GM06990 (cell line): ENCODE measurements around the gene STYK1.

Experiments used
- DNase-seq: peaks from one replicate; pipeline ENCODE4 v3.0.0-alpha.2; 2011; ENCODE audit not compliant: insufficient read length; ENCODE audit errors: extremely low read depth
- H3K27me3 ChIP-seq: replicated peaks from 2 replicates; pipeline ENCODE4 v1.6.0; 2011; ENCODE audit warnings: low read length; ENCODE audit not compliant: control insufficient read depth, insufficient read depth
- H3K36me3 ChIP-seq: 2 replicates; pipeline ENCODE4 v1.5.1; 2011; ENCODE audit warnings: low read length; ENCODE audit not compliant: control insufficient read depth, insufficient read depth
- H3K4me3 ChIP-seq: replicated peaks from 2 replicates; pipeline ENCODE4 v1.5.1; 2011; ENCODE audit warnings: low read depth, mild to moderate bottlenecking, control low read depth, low read length
- TF ChIP-seq, protein P1 (sequence below): IDR thresholded peaks from 2 replicates; pipeline ENCODE4 v1.5.1; 2011; ENCODE audit warnings: low read length, control low read depth, mild to moderate bottlenecking, inconsistent platforms; ENCODE audit not compliant: insufficient read depth, poor library complexity, severe bottlenecking

Gene STYK1

GRCh38 chr12:10638728-10639127 lies 35.1 kb downstream of the STYK1 start:
- Histone ChIP-seq H3K4me3 (no peak overlapping the region), H3K36me3 (no peaks in the 10 kb centered on the region), H3K27me3 (no peaks in the 10 kb centered on the region; the same call in 1 of the 2 replicates)
- DNase-seq: no peak
- TF ChIP-seq, protein P1, sequence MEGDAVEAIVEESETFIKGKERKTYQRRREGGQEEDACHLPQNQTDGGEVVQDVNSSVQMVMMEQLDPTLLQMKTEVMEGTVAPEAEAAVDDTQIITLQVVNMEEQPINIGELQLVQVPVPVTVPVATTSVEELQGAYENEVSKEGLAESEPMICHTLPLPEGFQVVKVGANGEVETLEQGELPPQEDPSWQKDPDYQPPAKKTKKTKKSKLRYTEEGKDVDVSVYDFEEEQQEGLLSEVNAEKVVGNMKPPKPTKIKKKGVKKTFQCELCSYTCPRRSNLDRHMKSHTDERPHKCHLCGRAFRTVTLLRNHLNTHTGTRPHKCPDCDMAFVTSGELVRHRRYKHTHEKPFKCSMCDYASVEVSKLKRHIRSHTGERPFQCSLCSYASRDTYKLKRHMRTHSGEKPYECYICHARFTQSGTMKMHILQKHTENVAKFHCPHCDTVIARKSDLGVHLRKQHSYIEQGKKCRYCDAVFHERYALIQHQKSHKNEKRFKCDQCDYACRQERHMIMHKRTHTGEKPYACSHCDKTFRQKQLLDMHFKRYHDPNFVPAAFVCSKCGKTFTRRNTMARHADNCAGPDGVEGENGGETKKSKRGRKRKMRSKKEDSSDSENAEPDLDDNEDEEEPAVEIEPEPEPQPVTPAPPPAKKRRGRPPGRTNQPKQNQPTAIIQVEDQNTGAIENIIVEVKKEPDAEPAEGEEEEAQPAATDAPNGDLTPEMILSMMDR: no peak

GRCh38 chr12:10636611-10637010 lies 37.2 kb downstream of the STYK1 start:
- Histone ChIP-seq H3K36me3 (no peaks in the 10 kb centered on the region), H3K27me3 (no peaks in the 10 kb centered on the region; the same call in 1 of the 2 replicates), H3K4me3 (no peak overlapping the region)
- DNase-seq: no peak
- TF ChIP-seq, protein P1: no peak

DNA sequence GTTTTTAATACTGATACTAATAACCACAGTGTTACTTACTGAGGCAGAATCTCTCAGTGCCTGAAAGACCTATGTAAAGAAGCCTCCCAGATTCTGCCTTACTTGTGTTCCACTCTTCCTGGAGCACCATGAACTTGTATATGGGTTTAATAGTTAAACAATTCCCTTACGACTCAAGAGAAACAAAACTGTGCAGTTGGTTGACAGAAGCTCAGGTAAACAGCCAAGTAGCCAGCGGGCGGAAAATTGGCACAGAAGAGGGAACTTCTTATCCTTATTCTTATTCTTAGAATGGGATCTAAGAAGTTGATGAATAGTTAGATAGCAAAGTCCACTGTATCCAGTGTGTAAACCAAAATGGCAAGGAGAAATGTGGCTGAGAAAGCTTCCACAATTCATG lies 37.7 kb downstream of the STYK1 start:
- no peaks in the 10 kb centered on the region for H3K36me3 ChIP-seq
- TF ChIP-seq, protein P1: no peak
- no peak for DNase-seq
- H3K27me3 ChIP-seq: no peaks in the 10 kb centered on the region; the same call in 1 of the 2 replicates
- H3K4me3 ChIP-seq: no peak overlapping the region

GRCh38 chr12:10635306-10635705 lies 38.5 kb downstream of the STYK1 start:
- TF ChIP-seq, protein P1: no peak
- Histone ChIP-seq H3K36me3 (no peaks in the 10 kb centered on the region), H3K27me3 (no peaks in the 10 kb centered on the region; the same call in 1 of the 2 replicates), H3K4me3 (no peak overlapping the region)
- DNase-seq: no peak

DNA sequence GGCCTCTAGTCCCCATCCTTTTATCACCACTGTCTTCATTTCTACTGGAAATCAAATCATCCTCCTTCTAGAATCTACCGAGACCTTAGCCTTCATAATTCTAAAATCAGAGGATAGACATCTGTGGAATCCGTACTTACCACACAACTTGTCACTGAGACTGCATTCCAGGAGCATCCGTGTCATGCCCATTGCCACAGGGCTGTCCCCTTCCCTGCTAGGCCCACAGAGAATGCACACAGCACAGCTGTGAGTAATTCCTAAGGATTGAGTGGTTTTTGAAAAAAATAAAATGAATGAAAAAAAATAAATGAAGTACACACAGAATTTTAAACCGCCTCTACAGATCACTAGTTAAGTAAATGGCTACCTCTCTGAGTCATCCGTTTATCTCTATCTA lies 39.4 kb downstream of the STYK1 start:
- no peak for DNase-seq
- no peaks in the 10 kb centered on the region for H3K36me3 ChIP-seq
- H3K4me3 ChIP-seq: no peak overlapping the region
- no peaks in the 10 kb centered on the region; the same call in 1 of the 2 replicates for H3K27me3 ChIP-seq
- TF ChIP-seq, protein P1: no peak

DNA sequence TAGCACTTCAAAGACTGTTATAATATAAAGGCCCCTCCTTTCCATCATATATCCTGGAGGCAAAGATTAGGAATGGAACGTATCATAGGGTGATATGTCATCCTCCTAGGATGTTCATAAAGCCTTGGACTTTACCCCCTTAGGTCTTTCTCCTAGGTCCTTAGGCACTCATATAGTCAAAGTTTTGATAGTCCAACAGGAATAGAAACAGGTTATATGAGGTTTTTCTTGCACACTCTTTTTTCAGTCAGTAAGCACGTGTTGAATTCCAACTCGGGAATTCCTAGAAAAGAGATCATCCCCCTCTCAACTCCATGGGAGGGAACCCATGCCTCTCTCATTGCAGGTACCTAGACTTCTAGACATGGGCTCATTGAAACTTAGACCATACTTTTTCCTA lies 40.3 kb downstream of the STYK1 start:
- H3K27me3 ChIP-seq: no peaks in the 10 kb centered on the region; the same call in 1 of the 2 replicates
- TF ChIP-seq, protein P1: no peak
- H3K36me3 ChIP-seq: no peaks in the 10 kb centered on the region
- DNase-seq: no peak
- no peak overlapping the region for H3K4me3 ChIP-seq
